ENCODE measurements around the gene LMO7. TPM values are rescaled to one million over a fixed set of nuclear protein-coding genes. Genes with fewer than 3 reads are reported as not detected.

The LMO7 gene
- total and polyA plus RNA-seq, 2 of the 4 experiments (the other 2 are of a cell fraction), result 266 to 367 TPM

DNA sequence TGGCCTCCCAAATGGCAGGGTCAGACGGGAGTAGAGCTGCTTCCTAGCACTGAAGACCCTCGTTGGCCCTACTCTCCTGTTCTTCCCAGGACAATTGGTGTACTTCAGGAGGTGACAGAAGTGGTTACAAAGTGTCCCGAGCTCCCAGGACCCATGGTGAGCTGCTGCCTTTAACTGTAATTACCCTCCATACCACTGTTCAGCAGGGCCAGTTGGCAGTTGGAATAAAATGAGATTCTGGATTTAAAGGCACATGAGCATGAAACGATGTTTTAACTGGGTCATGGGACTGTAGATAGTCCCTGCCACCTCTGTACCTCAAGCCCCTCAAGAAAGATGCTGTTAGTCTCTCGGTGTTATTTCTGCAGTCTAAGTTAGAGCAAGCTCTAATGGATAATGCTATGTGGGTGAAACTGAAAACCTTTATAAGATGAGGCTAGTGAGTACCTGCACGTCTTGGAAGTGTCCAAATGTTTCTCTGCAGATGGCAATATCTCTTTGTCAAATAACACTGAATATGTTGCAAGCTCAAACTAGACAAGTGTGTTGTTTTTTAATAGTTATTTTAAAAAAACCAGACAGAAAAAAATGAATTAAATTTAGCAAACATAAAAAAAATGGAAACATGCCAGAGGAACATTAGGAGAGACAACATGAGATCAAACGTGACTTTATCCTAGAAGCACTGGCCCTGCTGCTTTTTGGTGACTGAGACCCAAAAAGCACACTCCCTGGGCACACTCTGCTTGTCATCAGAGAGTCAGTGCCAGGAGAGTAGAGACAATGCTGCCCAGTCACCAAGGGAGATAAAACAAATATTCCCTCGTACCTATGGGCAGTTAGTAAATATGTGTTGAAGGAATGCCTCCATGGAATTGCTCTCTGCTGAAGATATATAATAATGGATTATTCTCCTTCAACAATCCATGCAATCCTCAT lies 266.3 kb downstream of the LMO7 start (continued):
- TF ChIP-seq RCOR1 (IDR thresholded peaks at IDR 0.05; ENCODE audit: insufficient replicate concordance, low read length), result no peak

DNA sequence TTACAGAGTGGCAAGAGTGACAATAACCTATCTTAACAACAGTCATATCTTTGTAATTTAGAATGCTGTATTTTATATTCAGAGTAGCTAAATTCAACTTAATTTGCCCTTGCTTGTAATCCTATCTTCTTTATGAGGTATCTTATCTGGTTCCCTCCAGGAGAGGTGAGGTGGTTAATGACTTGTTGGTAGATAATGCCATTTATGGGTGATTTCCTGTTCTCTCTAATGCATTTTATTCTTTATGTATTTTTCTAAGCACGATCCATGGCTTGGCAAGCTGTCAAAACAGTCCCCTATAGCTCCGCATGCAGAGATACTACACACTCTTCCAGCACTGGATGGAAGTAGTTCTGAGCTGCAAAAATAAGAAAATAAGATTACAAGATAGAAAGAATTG lies 267.9 kb downstream of the LMO7 start:
- Histone ChIP-seq H4K91ac (ENCODE audit: insufficient read depth, low read depth, low read length) (no peak overlapping the region), H3K18ac (ENCODE audit: low read depth, low read length) (no peak overlapping the region), H2BK120ac (ENCODE audit: low read depth, low read length) (no peak overlapping the region), H4K5ac (ENCODE audit: low read depth, low read length) (no peak overlapping the region), H2AK5ac (ENCODE audit: low read depth, low read length) (no peak overlapping the region), H3K4me3 (ENCODE audit: insufficient read depth, low read depth, low read length) (no peak overlapping the region), H4K20me1 (ENCODE audit: insufficient read depth, low read length) (no peaks in the 10 kb centered on the region), H3K36me3 (ENCODE audit: control insufficient read depth, insufficient read depth, low read length) (no peaks in the 10 kb centered on the region), H3K4me2 (ENCODE audit: low read depth, low read length) (no peak overlapping the region), H3K27ac (ENCODE audit: insufficient read depth, low read length) (no peak overlapping the region), H3K79me1 (ENCODE audit: low read depth in 1 of 2, low read length in 2 of 2) (no peaks in the 10 kb centered on the region), H2BK15ac (ENCODE audit: low read depth, low read length) (no peak overlapping the region), H3K9ac (ENCODE audit: low read depth, low read length) (no peak overlapping the region), H3K9me1 (ENCODE audit: insufficient read depth, low read length) (no peaks in the 10 kb centered on the region; the same call in 1 of the 2 replicates), H3K56ac (ENCODE audit: extremely low read depth, insufficient read depth, low read length) (no peak overlapping the region), H2BK5ac (ENCODE audit: low read depth, low read length, poor library complexity, severe bottlenecking) (no peak overlapping the region), H3K27me3 (ENCODE audit: control insufficient read depth, insufficient read depth, low read length) (peaks cover 8% of the 10 kb centered on the region), H2AFZ (replicated peaks; ENCODE audit: low read length, poor library complexity) (no peak overlapping the region), H2AK9ac (replicated peaks; ENCODE audit: low read depth, low read length, poor library complexity) (no peak overlapping the region), H3K14ac (replicated peaks; ENCODE audit: low read depth, low read length) (no peak overlapping the region), H4K8ac (ENCODE audit: low read depth in 2 of 2, low read length in 2 of 2) (no peak overlapping the region), H3K4ac (ENCODE audit: low read depth, low read length) (no peak overlapping the region), H3K23ac (ENCODE audit: low read depth, low read length) (no peak overlapping the region), H3K4me1 (ENCODE audit: control insufficient read depth, insufficient read depth, low read length) (no peaks in the 10 kb centered on the region; the same call in 1 of the 2 replicates), H2BK20ac (ENCODE audit: low read depth, low read length) (no peak overlapping the region), H3K9me3 (ENCODE audit: control insufficient read depth, insufficient read depth, low read length) (no peaks in the 10 kb centered on the region)
- WGBS, 2 experiments (ENCODE audit: extremely low coverage in 2 of 2, insufficient read length in 1 of 2), result no CpG with 5 or more reads among the region's 2 CpGs
- intact Hi-C loops (cut with micrococcal nuclease), result no loop called here
- dilution Hi-C loops (cut with HindIII; ENCODE audit: low sequenced_read_pairs, unreplicated experiment), result no loop called here
- BruUV-seq (replicated peaks), result no TSS peak
- ChIA-PET CTCF (interaction anchor here (0.8 kb wide), 1 partner anchor 8 kb away, joined by 4 read pairs; no protein-coding TSS in a partner anchor), POLR2A (ENCODE audit: unreplicated experiment) (no interaction called here)
- no peak for TF ChIP-seq MAZ (IDR thresholded peaks at IDR 0.05; ENCODE audit: borderline replicate concordance, low read depth, low read length)
- no peak for TF ChIP-seq FOS (IDR thresholded peaks at IDR 0.05; ENCODE audit: low read depth, low read length)
- TF ChIP-seq MAFK (IDR thresholded peaks at IDR 0.05; ENCODE audit: low read depth, low read length), result no peak
- TF ChIP-seq MXI1 (IDR thresholded peaks at IDR 0.05; ENCODE audit: borderline replicate concordance, low read depth, low read length), result no peak
- TF ChIP-seq CEBPB (IDR thresholded peaks at IDR 0.05; ENCODE audit: low read depth, low read length), result no peak
- no peak for TF ChIP-seq RAD21 (IDR thresholded peaks at IDR 0.05; ENCODE audit: low read length)
- TF ChIP-seq POLR2A (IDR thresholded peaks at IDR 0.05; ENCODE audit: low read depth, low read length), result no peak
- TF ChIP-seq BHLHE40 (IDR thresholded peaks at IDR 0.05; ENCODE audit: low read depth, low read length), result no peak
- ATAC-seq (ENCODE audit: low read depth) (no peak), DNase-seq (no peak)
- in situ Hi-C loops (cut with MboI; ENCODE audit: low sequenced_read_pairs), result no loop called here
